ENCODE measurements around the gene TNFRSF14. TPM values are rescaled to one million over a fixed set of nuclear protein-coding genes. Genes with fewer than 3 reads are reported as not detected.

The TNFRSF14 gene
- total RNA-seq, 4 donors from 2014 or later, result 36.3 to 47.5 (median 46.7) TPM

DNA sequence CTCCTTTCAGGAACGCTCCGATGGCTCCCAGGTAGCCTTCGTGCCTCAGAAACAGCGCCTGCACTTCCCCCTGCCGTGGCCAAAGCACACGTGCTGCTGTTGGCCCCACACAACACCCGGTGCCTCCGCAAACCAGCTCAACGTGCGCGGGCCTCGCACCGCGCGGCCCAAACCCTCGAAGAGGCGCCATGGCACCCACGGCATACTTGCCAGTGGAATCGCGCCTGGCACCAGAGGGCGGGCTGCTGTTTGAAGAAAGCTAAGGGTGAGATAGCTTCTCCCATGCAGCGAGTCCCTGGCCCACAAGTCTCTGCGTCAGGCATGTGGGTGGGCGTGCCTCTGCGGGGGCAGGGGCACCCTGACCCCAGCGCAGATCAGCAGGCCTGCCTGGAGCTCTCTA, 37.6 kb upstream of the TNFRSF14 start:
- H3K9me3 ChIP-seq, result no peaks in the 10 kb centered on the region
- H3K27ac ChIP-seq, result no peak overlapping the region
- H3K36me3 ChIP-seq, result peaks cover 75 to 77% of the 10 kb centered on the region in 2 donors
- H3K4me1 ChIP-seq, result no peaks in the 10 kb centered on the region
- TF ChIP-seq, protein P1, sequence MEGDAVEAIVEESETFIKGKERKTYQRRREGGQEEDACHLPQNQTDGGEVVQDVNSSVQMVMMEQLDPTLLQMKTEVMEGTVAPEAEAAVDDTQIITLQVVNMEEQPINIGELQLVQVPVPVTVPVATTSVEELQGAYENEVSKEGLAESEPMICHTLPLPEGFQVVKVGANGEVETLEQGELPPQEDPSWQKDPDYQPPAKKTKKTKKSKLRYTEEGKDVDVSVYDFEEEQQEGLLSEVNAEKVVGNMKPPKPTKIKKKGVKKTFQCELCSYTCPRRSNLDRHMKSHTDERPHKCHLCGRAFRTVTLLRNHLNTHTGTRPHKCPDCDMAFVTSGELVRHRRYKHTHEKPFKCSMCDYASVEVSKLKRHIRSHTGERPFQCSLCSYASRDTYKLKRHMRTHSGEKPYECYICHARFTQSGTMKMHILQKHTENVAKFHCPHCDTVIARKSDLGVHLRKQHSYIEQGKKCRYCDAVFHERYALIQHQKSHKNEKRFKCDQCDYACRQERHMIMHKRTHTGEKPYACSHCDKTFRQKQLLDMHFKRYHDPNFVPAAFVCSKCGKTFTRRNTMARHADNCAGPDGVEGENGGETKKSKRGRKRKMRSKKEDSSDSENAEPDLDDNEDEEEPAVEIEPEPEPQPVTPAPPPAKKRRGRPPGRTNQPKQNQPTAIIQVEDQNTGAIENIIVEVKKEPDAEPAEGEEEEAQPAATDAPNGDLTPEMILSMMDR (IDR thresholded peaks at IDR 0.05), result no peak
- no peak for TF ChIP-seq POLR2A (IDR thresholded peaks at IDR 0.05)
- no peak for DNase-seq
- WGBS, 2 donors, result 94 to 97% methylated on average over 18 to 20 of the region's 26 CpGs
- intact Hi-C loops (cut with DNase I), result no loop called here
- H3K27me3 ChIP-seq, result no peaks in the 10 kb centered on the region
- no peak overlapping the region for H3K4me3 ChIP-seq (replicated peaks in 1 of 3)

DNA sequence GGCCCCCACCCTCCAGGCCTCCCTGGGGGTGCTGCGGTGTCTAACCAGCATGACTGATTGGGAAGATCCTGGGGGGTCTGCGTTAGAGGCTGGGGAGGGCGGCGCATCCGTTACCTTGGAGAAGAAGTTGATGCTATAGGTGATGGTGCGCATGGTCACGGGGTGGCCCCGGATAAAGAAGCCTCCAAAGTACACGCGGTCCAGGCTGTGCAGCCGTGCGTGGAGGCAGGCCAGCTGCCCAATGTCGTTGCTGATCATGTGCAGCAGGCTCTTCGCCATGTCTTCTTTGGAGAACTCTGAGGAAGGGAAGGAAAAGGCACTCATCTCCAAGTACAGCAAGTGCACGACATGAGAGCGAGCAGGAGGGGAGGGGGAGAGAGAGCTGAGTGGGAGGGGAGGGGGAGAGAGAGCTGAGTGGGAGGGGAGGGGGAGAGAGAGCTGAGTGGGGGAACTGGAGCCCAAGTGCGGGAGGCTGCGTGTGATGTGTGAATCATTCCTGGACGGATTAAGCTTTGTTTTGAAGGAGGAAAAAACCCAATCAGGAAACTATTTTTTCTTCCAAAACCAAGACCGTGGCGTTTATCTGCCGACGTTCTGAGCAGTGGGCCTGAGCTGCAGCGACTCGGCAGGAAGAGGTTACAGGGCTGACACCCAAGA, 37.0 kb upstream of the TNFRSF14 start:
- Histone ChIP-seq H3K27ac (no peak overlapping the region), H3K4me1 (no peaks in the 10 kb centered on the region), H3K4me3 (replicated peaks in 1 of 3) (no peak overlapping the region), H3K27me3 (no peaks in the 10 kb centered on the region), H3K9me3 (no peaks in the 10 kb centered on the region), H3K36me3 (peaks cover 69 to 71% of the 10 kb centered on the region in 2 donors)
- TF ChIP-seq, protein P1 (IDR thresholded peaks at IDR 0.05), result no peak
- TF ChIP-seq POLR2A (IDR thresholded peaks at IDR 0.05), result no peak
- intact Hi-C loops (cut with DNase I), result no loop called here
- WGBS, 2 donors, result 79 to 80% methylated on average over 25 of the region's 25 CpGs
- no peak for DNase-seq

DNA sequence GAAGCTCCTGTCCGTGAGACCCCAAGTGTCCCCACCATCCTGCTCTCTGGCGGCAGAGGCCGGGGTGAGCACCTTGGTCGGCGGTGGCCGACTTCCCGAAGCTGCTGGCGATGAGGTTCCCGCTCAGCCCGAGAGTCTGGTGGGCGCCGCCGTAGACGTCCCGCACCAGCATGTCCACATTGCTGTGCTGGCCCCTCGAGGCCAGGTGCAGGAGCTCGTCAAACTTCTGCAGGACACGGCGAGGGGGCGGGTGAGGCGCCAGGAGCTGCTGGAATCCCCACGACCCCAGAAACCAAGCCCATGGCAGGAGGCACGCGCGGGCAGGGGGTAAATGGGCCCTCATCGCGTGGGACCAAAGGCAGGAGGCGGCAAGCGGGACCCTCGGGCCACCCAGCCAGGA, 36.4 kb upstream of the TNFRSF14 start:
- peaks cover 65% of the 10 kb centered on the region in 2 donors for H3K36me3 ChIP-seq
- intact Hi-C loops (cut with DNase I), result loop anchor here (10.0 kb wide), 2 partner anchors 125 to 325 kb away; partner anchors contain the start of gene FAAP20

DNA sequence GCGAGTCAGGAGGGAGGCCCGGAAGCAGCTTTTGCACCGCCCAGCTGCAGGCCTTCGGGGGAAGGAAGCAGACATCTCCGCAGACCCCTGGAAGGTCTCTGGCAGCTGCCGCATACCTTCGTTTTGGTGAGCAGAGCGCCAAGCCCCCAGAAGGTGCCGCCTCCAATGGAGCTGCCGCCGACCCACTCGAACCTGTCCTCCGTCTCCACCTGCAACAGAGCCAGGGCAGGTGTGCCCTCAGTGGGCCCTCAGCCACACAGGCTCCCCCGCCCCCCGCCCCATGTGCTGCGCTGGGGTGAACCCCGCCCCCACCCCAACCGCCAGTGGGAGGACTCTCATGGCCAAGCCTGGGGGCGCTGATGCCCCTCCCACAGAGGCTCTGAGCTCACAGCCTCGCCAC, 36.0 kb upstream of the TNFRSF14 start:
- TF ChIP-seq POLR2A (IDR thresholded peaks at IDR 0.05), result no peak
- TF ChIP-seq, protein P1 (IDR thresholded peaks at IDR 0.05), result no peak
- Histone ChIP-seq H3K9me3 (no peaks in the 10 kb centered on the region), H3K27me3 (no peaks in the 10 kb centered on the region), H3K27ac (no peak overlapping the region), H3K36me3 (peaks cover 60% of the 10 kb centered on the region in 2 donors), H3K4me1 (peaks cover 9% of the 10 kb centered on the region in 2 donors), H3K4me3 (replicated peaks in 1 of 3) (no peak overlapping the region)
- no peak for DNase-seq
- intact Hi-C loops (cut with DNase I), result loop anchor here (10.0 kb wide), 2 partner anchors 125 to 325 kb away; partner anchors contain the start of gene FAAP20
- WGBS, 2 donors, result 93 to 96% methylated on average over 12 to 13 of the region's 20 CpGs

More for the DNA sequence above, 36.4 kb upstream of the TNFRSF14 start:
- Histone ChIP-seq H3K27me3 (no peaks in the 10 kb centered on the region), H3K4me3 (replicated peaks in 1 of 3) (no peak overlapping the region), H3K9me3 (no peaks in the 10 kb centered on the region), H3K27ac (no peak overlapping the region), H3K4me1 (peaks cover 4% of the 10 kb centered on the region in 2 donors)
- TF ChIP-seq, protein P1 (IDR thresholded peaks at IDR 0.05), result no peak
- no peak for TF ChIP-seq POLR2A (IDR thresholded peaks at IDR 0.05)
- DNase-seq, result no peak
- 94 to 95% methylated on average over 8 to 24 of the region's 30 CpGs for WGBS, 2 donors

DNA sequence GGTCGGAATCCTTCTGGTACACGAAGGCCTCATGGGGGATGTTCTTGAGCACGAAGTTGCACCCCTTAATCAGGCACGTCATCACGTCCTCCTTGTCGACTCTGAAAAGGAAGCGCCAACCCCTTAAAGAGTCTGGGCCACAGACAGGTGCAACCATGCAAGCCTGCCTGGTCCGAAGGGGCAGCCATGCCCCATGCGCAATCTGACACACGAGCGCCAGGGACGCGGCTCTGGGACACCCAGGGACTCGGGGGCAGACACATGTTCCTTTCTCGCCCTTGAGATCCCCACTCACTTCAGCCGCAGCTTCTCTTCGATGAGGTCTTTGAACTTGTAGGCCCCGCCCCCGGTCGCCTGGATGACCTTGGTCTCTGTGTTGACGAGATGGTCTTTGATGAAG, 35.4 kb upstream of the TNFRSF14 start:
- no peak overlapping the region for H3K27ac ChIP-seq
- TF ChIP-seq, protein P1 (IDR thresholded peaks at IDR 0.05), result no peak
- no peak for TF ChIP-seq POLR2A (IDR thresholded peaks at IDR 0.05)
- H3K4me3 ChIP-seq (replicated peaks in 1 of 3), result no peak overlapping the region
- intact Hi-C loops (cut with DNase I), result loop anchor here (10.0 kb wide), 2 partner anchors 124 to 326 kb away; partner anchors contain the start of gene FAAP20
- 91 to 92% methylated on average over 21 of the region's 21 CpGs for WGBS, 2 donors
- no peaks in the 10 kb centered on the region for H3K27me3 ChIP-seq
- no peaks in the 10 kb centered on the region for H3K9me3 ChIP-seq
- no peak for DNase-seq
- peaks cover 54% of the 10 kb centered on the region in 2 donors for H3K36me3 ChIP-seq
- peaks cover 12 to 15% of the 10 kb centered on the region in 2 donors for H3K4me1 ChIP-seq
